ENCODE measurements around the gene B4GALNT1.
"Not testable (repeated sequence)": the region's sequence is repeated elsewhere in the genome, so short reads cannot be mapped to it uniquely, and the experiment has no call there.

The B4GALNT1 gene

DNA sequence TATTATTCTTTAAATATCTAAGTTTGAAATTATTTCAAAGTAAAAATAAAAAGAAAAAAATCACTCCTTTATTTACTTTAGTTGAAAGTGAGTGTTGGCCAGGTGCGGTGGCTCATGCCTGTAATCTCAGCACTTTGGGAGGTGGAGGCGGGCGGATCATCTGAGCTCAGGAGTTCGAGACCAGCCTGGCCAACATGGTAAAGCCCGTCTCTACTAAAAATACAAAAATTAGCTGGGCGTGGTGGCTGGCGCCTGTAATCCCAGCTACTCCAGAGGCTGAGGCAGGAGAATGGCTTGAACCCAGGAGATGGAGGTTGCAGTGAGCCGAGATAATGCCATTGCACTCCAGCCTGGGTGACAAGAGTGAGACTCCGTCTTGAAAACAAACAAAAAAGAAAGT lies 3.7 kb upstream of the B4GALNT1 start:
- DNase-seq, result not testable (repeated sequence)

DNA sequence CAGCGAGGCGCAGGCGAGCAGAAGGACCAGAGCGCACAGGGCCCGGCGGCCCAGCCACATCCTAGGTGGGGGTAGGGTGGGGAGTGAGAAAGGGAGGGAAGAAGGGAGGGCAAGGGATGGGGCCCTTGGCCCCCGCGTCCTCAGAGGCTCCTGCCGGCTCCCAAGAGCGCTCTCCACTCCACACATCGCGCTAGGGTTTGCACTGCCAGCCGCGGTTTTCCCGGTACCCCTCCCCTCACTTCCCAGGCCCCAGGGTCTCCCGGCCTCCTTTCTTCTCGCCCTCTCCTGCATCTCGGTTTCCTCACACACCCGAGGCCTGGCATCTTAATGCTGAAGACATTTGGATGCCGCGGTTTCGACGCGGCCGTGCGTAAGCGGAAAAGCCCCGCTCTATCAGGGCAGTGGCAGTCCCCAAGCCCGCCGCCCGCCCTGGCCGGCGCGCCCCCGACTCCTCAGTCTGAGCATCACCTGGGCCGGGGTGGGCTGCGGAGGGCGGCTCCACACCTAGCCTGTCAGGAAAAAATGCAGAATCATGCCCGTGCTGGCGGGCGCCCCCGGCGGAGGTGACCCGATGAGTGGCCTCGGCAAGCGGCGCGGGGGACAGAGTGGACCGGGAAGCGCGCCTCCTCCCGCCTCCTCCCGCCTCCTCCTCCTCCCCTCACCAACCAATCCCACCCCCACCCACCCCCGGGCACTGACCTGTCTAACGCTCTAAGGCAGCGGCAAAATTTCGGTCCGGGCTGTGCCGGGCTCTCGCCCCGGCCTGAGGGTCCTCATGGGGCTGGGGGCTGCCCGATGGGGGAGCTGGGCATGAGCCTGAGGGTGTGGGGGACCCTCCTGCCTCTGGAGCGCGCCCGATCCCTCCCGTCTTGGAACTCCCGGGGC lies 686 bp downstream of the B4GALNT1 start:
- DNase-seq, result no peak

DNA sequence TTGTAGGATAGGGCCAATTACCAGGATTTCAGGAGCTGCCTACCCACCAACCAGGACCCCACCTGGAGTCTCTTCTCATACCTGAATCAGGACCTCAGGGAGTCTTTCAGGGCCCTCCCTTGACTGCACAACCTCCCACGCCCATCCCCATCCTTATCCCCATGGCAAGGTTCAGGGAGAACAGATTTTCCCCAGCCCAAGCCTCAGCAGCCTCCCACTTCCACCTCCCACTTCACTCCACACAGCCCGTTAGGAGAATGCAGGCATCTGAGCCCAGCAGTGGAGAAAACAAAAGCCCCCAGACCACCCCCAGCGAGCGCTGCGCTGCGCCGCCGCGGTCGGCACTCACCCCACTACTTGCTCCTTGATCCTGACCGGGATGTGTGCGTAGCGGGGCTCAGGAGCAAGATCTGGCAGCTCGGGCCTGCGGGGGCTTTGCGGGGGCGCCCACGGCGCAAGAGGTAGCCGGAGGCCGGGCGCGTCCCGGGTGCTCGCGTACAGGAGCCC lies 1.4 kb downstream of the B4GALNT1 start:
- DNase-seq, result no peak

DNA sequence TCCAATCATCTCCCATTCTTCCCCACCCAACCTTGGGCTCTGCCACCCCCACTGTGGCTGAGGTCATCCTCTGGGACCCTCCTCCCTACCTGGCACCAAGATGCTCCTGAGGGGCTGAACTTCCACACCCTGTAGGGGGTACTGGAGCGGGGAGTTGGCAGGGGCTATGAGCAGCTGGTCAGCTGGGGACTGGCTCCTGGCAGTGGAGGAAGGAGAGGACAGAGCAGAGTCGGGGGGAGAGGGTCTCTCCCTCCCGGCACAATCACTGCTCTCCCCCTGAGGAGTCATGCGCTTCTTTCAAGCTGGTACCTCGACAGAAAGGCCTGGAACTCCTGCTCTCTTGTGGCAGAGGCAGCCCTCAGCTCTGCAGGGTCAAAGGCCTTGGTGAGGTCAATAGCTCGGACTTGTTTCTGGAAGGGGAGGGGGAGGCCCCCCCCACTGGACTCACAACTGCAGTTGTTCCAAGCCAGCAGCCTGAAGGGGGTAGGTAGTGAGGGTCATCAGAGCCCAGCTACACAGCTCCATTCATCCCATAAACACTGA lies 2.0 kb downstream of the B4GALNT1 start:
- DNase-seq, result no peak

DNA sequence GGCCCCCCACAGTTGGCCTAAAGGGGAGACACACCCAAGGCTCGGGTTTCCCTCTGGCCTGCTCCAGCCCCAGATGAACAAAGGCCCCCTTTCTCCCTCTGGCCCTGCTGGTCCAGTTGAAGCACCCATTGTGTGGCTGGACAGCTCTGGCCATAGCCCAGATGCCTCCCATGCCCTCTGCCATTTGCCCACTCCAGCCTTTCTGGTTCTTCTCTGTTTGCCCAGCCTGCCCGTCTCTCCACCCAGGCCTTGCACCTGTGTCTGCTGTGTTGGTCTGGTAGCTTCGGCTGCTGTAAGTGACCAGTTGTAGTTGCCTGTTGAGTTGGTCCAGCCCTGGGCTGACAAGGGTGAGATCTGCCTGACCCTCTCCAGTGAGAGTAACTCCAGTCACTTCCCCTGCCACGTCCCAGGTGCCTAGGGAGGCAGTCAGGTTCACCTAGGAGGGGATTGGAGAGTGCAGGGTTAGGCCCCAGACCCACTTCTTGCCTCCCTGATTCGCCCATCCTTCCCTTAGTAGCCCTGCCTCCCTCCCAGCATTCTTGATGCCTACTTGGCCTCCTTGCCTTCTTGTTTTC lies 3.0 kb downstream of the B4GALNT1 start:
- DNase-seq, result no peak

DNA sequence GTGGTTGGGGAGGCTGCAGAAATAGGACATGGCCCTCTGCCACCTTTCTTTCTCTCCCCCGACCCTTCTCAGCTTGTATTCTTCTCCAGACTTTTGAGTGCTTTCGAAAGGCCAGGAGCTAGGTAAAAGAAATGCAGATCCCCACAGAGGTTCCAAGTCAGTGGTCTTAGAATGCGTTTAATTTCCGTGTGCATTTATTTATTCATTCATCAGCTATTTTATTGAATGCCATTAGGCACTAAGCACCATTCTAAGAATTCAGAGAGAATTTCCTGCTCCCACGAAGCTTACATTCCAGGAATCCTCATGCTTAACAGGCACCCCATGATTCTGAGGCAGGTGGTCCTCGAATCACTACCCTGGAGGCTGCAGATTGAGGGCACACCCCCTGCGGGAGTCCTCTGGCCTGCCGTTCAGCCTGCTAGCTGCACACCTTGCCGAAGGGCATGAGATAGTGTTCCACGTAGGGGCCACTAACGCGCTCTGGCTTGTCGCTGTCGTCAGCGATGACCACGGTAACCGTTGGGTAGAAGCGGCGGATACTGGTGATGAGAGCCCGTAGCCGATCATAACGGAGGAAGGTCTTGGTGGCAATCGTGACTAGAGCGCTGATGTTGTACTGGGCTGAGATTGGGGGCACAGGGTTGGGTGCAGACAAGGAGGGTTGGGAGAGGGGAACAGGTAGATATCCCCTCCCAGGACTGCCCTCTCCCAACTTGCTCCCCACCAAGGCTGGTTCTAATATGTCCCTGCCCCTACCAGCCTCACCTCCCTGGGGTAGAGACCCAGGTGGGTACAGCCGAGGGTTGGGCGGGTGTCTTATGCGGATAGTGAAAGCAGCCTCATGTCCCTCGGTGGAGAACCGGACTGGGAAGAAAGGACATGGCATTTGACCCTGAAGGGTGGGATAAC lies 4.5 kb downstream of the B4GALNT1 start:
- DNase-seq, result no peak

DNA sequence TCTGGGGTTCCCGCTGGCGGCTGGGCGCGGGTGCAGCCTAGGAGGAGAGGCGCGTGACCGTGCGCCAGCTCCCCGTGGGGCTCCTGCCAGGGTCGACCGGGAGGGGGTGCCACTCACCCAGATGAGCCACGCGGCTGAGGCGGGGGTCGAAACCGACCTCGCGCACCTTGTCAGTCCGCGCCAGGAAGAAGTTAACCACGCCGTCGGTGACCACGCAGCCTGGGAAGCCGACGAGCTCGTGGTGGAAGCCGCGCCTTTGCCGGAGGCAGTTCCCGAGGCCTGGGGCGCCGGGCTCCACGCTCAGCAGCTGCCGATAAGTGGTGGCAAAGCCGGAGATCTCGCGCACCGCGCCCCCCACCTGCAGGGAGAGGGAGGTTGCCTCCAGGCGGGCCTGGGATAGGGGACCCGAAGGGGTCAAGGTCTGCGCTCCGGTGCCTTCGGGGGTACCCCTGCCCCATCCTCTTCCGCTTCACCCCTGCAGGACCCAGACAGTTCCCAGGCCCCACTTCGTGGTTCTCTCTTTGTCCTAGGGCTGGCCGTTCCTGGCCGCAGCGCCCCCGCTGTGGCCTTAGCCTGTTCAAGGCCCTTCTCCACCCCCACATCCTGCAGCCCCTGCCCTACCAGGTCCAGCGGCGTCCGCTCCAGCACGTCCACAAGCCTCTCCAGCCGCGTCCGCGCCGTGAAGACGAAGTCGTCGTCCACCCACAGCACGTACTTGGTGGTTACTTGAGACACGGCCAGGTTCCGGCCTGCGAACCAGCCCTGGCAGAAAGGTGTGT lies 5.3 kb downstream of the B4GALNT1 start:
- no peak for DNase-seq

DNA sequence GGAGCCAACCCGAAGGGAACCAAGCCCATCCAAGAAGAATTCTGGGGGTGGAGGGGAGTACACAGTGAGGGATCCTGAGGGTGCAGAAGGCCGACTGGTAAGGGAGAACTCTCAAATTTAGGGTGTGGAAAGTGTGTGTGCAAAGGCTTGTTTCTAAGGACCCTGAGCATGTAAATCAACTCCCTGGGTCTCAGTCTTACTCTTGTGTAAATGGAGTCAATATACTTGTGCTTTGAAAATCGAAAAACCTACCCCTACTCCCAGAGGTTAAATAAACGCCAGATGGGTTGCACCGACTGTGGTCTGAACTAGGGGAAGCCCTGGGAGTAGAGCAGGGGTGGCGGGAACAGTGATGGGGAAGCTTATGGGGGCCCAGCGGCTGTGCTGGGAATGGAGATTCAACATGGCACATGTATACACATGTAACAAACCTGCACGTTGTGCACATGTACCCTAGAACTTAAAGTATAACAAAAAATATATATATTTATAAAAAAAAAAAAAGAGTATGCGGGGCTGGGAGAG lies 6.0 kb downstream of the B4GALNT1 start:
- DNase-seq, result no peak

DNA sequence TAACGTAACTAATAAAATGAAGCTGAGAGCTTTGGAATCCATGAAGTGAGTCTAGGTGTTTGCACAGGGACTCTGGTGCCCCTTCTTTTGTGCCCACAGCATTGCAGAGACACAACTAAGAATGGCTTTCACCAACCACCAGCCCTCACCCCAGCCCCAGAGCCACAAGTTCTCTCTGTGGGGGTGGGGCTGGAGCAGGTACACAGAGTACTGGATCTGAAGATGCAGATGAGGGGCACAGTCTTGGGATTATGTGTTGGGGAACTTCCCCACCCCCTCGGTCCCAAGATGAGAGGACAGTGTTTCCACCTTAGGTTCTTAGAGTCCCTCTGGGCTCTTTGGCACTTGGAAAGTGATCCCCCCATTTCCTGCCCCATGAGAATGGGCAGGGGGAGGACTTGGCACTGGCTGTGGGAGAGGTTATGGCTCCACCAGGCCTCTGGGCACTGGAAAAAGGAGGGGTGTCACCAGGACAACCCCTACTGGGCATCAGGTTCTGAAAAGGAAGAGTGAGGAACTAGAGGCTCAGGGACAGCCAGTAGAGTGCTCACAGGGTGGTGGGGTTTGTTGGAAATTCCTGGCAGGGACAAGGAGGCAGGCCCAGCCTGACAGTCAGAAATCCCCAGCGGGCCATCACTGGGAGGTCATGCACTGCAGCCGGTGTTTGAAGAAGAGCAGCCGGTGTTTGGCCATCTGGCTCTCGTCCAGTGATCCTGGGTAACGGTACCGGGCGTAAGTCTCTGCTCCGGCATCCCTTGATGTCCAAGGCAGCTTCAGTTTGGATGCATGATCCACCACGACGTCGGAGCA lies 6.7 kb downstream of the B4GALNT1 start:
- DNase-seq, result no peak

DNA sequence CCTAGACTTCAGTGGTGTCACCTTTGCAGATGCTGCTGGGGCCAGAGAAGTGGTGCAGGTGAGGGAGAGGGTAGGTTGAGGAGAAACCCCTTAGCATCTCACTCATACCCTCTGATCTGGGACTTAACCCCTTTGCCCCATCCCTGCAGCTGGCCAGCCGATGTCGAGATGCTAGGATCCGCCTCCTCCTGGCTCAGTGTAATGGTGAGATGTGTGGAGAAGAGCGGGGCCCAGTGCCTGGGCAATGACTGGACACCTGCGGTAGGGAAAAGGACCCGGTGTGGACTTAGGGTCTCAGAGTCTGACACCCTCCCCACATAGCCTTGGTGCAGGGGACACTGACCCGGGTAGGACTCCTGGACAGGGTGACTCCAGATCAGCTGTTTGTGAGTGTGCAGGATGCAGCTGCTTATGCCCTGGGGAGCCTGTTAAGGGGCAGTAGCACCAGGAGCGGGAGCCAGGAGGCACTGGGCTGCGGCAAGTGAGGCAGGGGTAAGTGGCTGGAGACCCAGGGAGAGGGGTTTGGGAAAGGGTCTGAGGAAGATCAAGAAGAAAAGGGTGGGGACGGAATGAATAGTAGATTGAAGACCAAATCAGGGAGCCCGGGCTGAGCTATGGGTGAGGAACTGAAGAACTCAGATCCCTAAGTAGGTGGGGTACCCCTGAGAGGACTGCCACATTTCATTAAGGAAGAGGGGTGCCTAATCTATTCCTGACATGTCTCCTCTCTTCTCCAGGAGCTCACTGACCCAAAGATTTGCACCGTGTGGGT lies 7.6 kb downstream of the B4GALNT1 start:
- DNase-seq, result no peak

DNA sequence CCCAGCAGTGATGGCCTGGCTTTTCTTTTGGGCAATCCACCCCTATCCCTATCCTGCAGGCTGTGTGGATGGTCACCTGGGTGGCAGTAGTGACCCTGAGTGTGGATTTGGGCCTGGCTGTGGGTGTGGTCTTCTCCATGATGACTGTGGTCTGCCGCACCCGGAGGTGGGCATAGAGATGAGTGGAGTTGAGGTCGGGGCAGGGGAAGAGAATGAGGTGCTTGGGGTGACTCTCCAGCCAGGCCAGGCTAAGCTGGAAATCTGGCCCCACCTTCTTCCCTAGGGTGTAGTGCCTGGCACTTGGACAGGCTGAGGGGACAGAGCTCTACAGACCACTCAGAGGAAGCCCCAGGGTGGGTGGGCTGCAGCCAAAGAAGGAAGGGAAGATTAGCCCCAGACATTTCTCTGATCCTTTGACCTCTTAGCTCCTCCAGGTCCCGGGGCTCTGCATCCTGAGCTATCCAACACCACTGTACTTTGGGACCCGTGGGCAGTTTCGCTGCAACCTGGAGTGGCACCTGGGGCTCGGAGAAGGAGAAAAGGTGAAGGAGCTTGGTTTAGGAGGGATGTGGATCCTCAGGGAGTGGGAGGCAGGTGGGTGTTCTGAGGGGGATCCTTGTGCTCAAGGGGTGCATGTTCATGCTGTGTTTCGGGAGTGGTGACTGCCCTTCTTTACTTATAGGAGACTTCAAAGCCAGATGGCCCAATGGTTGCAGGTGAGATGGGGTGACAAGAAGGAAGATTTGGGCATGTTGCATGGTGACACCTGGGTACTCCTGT lies 8.4 kb downstream of the B4GALNT1 start:
- no peak for DNase-seq

DNA sequence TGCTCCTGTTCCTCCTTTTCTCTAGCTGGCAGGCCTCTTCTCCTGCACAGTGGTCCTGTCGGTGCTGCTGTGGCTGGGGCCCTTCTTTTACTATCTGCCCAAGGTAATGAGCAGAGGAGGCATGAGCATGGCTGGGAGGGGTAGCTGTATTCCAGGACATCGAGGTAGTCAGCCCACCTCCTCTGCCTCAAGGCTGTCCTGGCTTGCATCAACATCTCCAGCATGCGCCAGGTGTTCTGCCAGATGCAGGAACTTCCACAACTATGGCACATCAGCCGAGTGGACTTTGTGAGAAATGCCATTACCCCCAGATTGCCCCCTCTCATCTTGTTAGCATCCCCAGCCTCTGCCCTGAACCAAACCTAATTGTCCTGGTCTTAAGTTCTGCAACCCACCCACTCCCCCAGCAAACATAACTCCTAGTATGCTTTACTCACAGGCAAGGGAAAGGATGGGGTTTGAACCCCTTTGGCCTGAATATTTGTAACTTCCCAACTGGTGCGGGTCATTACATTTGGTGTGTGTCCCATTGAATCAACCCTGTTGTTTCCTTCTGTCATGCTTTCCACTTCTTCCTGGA lies 9.1 kb downstream of the B4GALNT1 start:
- no peak for DNase-seq

DNA sequence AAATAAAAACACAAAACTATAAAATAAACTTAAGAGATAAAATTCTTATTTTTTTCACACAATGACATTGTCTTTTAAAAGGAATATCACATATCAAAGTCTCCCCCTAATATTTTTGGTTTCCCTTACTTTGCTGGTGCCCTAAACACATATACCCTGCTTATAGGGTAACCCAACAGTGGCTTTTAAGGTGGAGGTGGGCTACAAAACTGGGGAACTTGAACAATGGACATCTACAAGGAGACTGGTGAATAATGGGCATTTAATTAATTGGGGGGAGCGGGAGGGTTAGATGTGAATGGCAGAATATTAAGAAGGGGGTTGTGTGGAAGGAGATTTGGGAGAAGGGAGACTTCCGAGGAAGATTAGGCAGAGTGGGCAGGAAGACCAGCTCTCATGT lies 9.6 kb downstream of the B4GALNT1 start:
- DNase-seq, result no peak

DNA sequence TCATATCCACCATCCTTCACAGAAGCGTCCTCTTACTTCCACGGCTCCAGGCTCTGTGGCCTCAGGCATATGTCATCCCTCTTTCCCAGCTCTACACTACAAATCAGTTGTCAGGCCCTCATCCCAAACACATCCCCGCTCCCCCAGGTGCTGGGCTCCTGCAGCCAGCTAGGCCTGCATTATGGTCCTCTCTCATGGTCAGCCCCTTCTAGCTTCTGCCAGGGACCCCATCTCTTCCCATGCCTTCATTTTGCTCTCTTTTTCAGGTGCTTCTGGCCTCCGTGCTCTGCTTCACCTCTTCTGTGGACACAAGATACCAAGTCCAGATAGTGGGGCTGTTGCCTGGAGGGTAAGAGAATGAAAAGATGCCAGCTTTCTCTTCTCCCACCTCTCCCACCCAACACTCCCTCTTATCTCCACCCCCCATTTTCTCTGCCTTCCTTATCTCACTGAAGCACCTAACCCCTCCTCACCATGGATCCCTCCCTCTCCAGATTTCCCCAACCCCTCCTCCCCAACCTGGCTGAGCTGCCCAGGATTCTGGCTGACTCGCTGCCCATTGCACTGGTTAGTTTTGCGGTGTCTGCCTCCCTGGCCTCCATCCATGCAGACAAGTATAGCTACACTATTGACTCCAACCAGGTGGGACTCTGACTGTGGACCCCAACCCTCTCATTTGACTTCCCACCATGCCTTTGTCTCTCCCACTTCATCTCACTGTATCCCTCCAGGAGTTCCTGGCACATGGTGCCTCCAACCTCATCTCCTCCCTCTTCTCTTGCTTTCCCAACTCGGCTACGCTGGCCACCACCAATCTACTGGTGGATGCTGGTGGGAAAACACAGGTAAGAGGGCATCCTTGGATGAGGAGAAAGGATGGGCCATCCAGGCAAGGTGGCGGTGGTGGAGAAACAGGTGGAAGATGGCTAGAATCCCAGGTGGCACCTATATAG lies 10.4 kb downstream of the B4GALNT1 start:
- no peak for DNase-seq

DNA sequence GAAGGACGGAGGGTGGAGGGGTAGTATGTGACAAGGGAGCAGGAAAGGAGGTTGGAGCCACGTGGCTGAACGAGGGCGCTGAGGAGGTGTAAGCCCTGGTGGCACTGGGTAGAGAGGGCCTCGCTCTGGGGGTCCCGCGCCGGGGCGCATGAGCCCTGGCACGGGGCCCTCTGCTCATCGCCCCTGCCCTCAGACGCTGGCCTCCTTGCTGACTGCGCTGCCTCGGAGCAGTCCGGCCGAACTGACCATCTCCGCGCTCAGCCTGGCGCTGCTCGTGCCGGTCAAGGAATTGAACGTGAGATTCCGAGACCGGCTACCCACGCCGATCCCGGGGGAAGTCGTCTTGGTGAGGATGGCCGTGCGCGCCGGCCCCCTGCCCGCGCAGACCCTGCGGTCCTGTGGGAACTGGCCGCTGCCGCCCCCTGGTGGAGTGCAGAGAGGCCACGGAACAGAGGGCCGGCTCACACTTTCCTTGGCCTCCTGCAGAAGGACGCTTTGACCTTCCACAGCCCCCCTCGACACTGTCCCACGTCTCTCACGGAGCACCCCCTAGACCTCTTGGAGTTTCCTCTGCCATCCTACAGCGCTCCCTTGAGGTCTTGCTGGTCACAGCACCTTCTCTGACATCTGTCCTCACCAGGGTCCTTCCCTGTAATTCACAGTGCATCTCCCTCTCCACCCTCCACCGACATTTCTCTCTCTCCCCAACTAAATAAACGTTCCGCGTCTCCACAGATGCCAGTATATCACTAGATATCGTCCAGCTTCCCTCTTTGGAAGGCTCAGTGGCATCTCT lies 11.3 kb downstream of the B4GALNT1 start:
- no peak for DNase-seq

DNA sequence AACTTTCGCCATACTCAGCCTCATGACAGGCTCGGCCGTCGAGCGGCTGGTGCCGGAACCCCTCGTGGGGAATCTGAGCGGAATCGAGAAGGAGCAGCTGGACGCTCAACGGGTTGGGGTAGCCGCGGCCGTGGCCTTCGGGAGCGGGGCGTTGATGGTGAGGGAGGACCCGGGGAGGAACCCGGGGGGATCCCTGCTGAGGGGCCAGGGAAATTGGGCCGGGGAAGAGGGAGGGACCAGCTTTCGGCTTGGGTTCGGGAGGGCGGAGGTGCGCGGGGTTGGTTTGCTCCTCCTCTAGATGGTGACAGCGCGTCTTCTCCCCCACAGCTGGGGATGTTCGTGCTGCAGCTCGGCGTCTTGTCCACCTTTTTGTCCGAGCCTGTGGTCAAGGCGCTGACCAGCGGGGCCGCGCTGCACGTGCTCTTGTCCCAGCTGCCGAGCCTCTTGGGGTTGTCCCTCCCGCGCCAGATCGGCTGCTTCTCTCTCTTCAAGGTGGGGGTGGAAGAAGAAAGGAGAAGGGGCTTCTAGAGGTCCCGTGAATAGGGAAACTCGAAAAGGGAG lies 12.0 kb downstream of the B4GALNT1 start:
- no peak for DNase-seq
